Liver (tissue), 9 donors: ENCODE results near the gene SLC16A6. TPM values are rescaled to one million over a fixed set of nuclear protein-coding genes. Genes with fewer than 3 reads are reported as not detected.
"Not testable (repeated sequence)": the region's sequence is repeated elsewhere in the genome, so short reads cannot be mapped to it uniquely, and the experiment has no call there.

Experiments
- DNase-seq: peaks from one replicate; pipeline ENCODE4 v3.0.0-alpha.2; 2017; ENCODE audit warnings: low spot score
- H3K27ac ChIP-seq, 2 donors: one replicate each; pipeline ENCODE4 v1.7.0; 2013; ENCODE audit warnings: inconsistent platforms in 2 of 2, low read length in 2 of 2, control low read depth in 1 of 2, low read depth in 1 of 2, mild to moderate bottlenecking in 1 of 2
- H3K27me3 ChIP-seq, 4 donors: one replicate each; pipeline versions ENCODE4 v1.6.1 to v1.7.0; 2013; ENCODE audit warnings: low read length in 3 of 4, inconsistent platforms in 1 of 4, mild to moderate bottlenecking in 1 of 4, moderate library complexity in 1 of 4; ENCODE audit not compliant: control insufficient read depth in 4 of 4, insufficient read depth in 4 of 4
- H3K36me3 ChIP-seq, 4 donors: one replicate each; pipeline versions ENCODE4 v1.6.1 to v1.7.0; 2013; ENCODE audit warnings: low read length in 3 of 4, mild to moderate bottlenecking in 3 of 4, low read depth in 1 of 4, moderate library complexity in 1 of 4; ENCODE audit not compliant: control insufficient read depth in 4 of 4, insufficient read depth in 3 of 4
- H3K4me1 ChIP-seq, 4 donors: one replicate each; pipeline versions ENCODE4 v1.6.1 to v1.7.0; 2013; ENCODE audit warnings: low read length in 3 of 4, mild to moderate bottlenecking in 3 of 4, moderate library complexity in 1 of 4; ENCODE audit not compliant: control insufficient read depth in 4 of 4, insufficient read depth in 4 of 4
- H3K4me3 ChIP-seq, 3 donors: one replicate each; pipeline versions ENCODE4 v1.6.1 to v1.7.0; 2013; ENCODE audit warnings: low read length in 3 of 3, control low read depth in 1 of 3, low read depth in 1 of 3, mild to moderate bottlenecking in 1 of 3
- H3K9ac ChIP-seq, 2 donors: one replicate each; pipeline ENCODE4 v1.7.0; 2013; ENCODE audit warnings: low read length in 2 of 2, mild to moderate bottlenecking in 2 of 2, moderate library complexity in 2 of 2, control low read depth in 1 of 2, low read depth in 1 of 2
- H3K9me3 ChIP-seq, 4 donors: one replicate each; pipeline versions ENCODE4 v1.6.1 to v1.7.0; 2013; ENCODE audit warnings: low read length in 3 of 4; ENCODE audit not compliant: control insufficient read depth in 4 of 4
- EGR1 ChIP-seq, 2 donors: IDR thresholded peaks; 2 replicates each; pipeline ENCODE4 v1.6.1; 2016 to 2018; ENCODE audit warnings: antibody characterized with exemption in 2 of 2, low read depth in 2 of 2
- FOXA2 ChIP-seq: IDR thresholded peaks from 2 replicates; pipeline ENCODE4 v1.6.1; 2016; ENCODE audit warnings: antibody characterized with exemption
- GABPA ChIP-seq, 2 donors: IDR thresholded peaks in 1 of 2; conservative IDR thresholded peaks in 1 of 2; 2 replicates each; pipeline ENCODE4 v1.6.1; 2016; ENCODE audit warnings: antibody characterized with exemption in 2 of 2, mild to moderate bottlenecking in 1 of 2, moderate library complexity in 1 of 2
- HNF4A ChIP-seq, 2 donors: conservative IDR thresholded peaks; 2 replicates each; pipeline ENCODE4 v1.6.1; 2016; ENCODE audit warnings: antibody characterized with exemption in 2 of 2, mild to moderate bottlenecking in 2 of 2
- JUND ChIP-seq, 2 donors: IDR thresholded peaks; 2 replicates each; pipeline ENCODE4 v1.6.1; 2016; ENCODE audit warnings: antibody characterized with exemption in 2 of 2
- RAD21 ChIP-seq, 2 donors: IDR thresholded peaks; 2 replicates each; pipeline ENCODE4 v1.6.1; 2016; ENCODE audit warnings: antibody characterized with exemption in 2 of 2, mild to moderate bottlenecking in 2 of 2
- SP1 ChIP-seq: IDR thresholded peaks from 2 replicates; pipeline ENCODE4 v1.6.1; 2018; ENCODE audit warnings: antibody characterized with exemption, mild to moderate bottlenecking
- TAF1 ChIP-seq: conservative IDR thresholded peaks from 2 replicates; pipeline ENCODE4 v1.6.1; 2016; ENCODE audit warnings: antibody characterized with exemption, mild to moderate bottlenecking
- YY1 ChIP-seq: IDR thresholded peaks from 2 replicates; pipeline ENCODE4 v1.6.1; 2016; ENCODE audit warnings: antibody characterized with exemption, mild to moderate bottlenecking
- WGBS: extraction: QIAGEN DNeasy Blood & Tissue Kit; methylation state at CpG from one replicate; pipeline ENCODE4 v1.1.7; 2013; 5-methylcytosine and 5-hydroxymethylcytosine counted together
- polyA plus RNA-seq, 2 donors: library from polyadenylated mRNA; stranded (reverse) in 1 of 2; unstranded in 1 of 2; fragments of 200-250 nt in 1 of 2; fragments of >200 nt in 1 of 2; fragmentation: Nextera tagmentation in 1 of 2; extraction: Ambion mirVana in 1 of 2; gene quantifications; one replicate each; pipeline versions ENCODE4 v1.2.1 to v1.2.3, GENCODE V29; 2013 to 2015
- total RNA-seq, 2 donors: library from RNA; depleted of rRNA; stranded (reverse); fragments of >200 nt; gene quantifications; one replicate each; pipeline ENCODE4 v1.2.3, GENCODE V29; 2014
- TF ChIP-seq, protein P1 (sequence below): IDR thresholded peaks from 2 replicates; pipeline ENCODE4 v1.6.1; 2016; ENCODE audit warnings: antibody characterized with exemption
- TF ChIP-seq, protein P2 (sequence below): fragments of 150-350 bp; IDR thresholded peaks from 2 replicates; pipeline ENCODE4 v1.5.1; 2017; ENCODE audit warnings: improper control_type of control experiment, low read depth, low read length; ENCODE audit not compliant: missing input control
- TF ChIP-seq, protein P3 (sequence below): IDR thresholded peaks from 2 replicates; pipeline ENCODE4 v1.6.1; 2016; ENCODE audit warnings: antibody characterized with exemption, mild to moderate bottlenecking
- donor health status: healthy.
- donor health status: healthy.
- donor health status: healthy.
- donor health status: healthy.
- donor health status: healthy.

The SLC16A6 gene
- total and polyA plus RNA-seq, 4 donors = 0.11 to 0.92 (median 0.59) TPM

DNA sequence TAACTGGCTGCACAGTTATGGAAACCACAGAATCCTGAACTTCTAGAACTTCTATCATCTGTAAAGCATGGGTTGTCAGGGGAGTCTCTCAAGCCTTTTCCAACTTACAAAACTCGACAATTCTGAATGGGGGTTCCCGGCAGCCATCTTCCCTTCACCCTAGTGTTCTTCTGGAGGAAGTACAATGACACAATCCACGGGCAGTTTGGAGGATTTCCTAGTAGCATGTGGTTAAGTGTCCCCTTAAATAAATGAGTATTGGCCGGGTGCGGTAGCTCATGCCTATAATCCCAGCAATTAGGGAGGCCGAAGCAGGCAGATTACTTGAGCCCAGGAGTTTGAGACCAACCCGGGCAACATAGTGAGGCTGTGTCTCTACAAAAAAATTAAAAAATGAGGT lies 2.1 kb downstream of the SLC16A6 start:
- Histone ChIP-seq H3K36me3 (no peaks in the 10 kb centered on the region), H3K9me3 (no peaks in the 10 kb centered on the region), H3K27ac (no peak overlapping the region), H3K4me3 (no peak overlapping the region), H3K9ac (no peak overlapping the region), H3K27me3 (no peaks in the 10 kb centered on the region), H3K4me1 (peaks cover 5 to 22% (median 15%) of the 10 kb centered on the region in 4 donors)
- TF ChIP-seq EGR1 (IDR thresholded peaks at IDR 0.05; ENCODE audit: low read depth in 2 of 2) (no peak), YY1 (peak; percentile 41)
- no peak for DNase-seq
- 84% methylated on average over 7 of the region's 7 CpGs for WGBS

DNA sequence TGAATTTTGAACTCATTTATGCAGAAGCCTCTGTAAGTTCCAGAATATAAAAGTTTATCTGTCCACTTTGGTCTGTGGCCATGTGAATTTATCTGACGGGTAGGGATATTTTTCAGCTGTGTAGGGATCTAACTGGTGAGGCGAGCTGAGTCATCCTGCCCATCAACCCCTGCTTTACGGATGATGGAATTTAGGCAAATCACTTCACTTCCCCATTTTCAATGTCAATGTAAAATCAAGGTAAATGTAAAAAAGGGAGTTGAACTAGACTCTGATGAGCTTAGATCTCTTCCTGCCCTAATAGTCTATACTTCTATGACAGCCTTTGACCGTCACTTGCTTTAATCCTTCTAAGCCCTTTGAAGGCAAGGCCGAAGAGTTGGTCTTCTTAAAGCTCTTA lies 2.6 kb downstream of the SLC16A6 start:
- no peaks in the 10 kb centered on the region for H3K27me3 ChIP-seq
- peaks cover 5 to 22% (median 15%) of the 10 kb centered on the region in 4 donors for H3K4me1 ChIP-seq
- no peaks in the 10 kb centered on the region for H3K9me3 ChIP-seq
- H3K27ac ChIP-seq = no peak overlapping the region
- no peak overlapping the region for H3K9ac ChIP-seq
- no peaks in the 10 kb centered on the region for H3K36me3 ChIP-seq
- no peak overlapping the region for H3K4me3 ChIP-seq
- TF ChIP-seq TAF1 (no peak), FOXA2 (no peak), GABPA (IDR thresholded peaks at IDR 0.05 in 1 of 2, conservative IDR thresholded peaks at IDR 0.05 in 1 of 2) (no peak), JUND (IDR thresholded peaks at IDR 0.05) (no peak), SP1 (no peak), HNF4A (conservative IDR thresholded peaks at IDR 0.05) (no peak), YY1 (no peak), RAD21 (IDR thresholded peaks at IDR 0.05) (no peak)
- TF ChIP-seq, protein P1, sequence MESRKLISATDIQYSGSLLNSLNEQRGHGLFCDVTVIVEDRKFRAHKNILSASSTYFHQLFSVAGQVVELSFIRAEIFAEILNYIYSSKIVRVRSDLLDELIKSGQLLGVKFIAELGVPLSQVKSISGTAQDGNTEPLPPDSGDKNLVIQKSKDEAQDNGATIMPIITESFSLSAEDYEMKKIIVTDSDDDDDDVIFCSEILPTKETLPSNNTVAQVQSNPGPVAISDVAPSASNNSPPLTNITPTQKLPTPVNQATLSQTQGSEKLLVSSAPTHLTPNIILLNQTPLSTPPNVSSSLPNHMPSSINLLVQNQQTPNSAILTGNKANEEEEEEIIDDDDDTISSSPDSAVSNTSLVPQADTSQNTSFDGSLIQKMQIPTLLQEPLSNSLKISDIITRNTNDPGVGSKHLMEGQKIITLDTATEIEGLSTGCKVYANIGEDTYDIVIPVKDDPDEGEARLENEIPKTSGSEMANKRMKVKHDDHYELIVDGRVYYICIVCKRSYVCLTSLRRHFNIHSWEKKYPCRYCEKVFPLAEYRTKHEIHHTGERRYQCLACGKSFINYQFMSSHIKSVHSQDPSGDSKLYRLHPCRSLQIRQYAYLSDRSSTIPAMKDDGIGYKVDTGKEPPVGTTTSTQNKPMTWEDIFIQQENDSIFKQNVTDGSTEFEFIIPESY = no peak
- TF ChIP-seq, protein P2, sequence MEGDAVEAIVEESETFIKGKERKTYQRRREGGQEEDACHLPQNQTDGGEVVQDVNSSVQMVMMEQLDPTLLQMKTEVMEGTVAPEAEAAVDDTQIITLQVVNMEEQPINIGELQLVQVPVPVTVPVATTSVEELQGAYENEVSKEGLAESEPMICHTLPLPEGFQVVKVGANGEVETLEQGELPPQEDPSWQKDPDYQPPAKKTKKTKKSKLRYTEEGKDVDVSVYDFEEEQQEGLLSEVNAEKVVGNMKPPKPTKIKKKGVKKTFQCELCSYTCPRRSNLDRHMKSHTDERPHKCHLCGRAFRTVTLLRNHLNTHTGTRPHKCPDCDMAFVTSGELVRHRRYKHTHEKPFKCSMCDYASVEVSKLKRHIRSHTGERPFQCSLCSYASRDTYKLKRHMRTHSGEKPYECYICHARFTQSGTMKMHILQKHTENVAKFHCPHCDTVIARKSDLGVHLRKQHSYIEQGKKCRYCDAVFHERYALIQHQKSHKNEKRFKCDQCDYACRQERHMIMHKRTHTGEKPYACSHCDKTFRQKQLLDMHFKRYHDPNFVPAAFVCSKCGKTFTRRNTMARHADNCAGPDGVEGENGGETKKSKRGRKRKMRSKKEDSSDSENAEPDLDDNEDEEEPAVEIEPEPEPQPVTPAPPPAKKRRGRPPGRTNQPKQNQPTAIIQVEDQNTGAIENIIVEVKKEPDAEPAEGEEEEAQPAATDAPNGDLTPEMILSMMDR = no peak
- TF ChIP-seq, protein P3, sequence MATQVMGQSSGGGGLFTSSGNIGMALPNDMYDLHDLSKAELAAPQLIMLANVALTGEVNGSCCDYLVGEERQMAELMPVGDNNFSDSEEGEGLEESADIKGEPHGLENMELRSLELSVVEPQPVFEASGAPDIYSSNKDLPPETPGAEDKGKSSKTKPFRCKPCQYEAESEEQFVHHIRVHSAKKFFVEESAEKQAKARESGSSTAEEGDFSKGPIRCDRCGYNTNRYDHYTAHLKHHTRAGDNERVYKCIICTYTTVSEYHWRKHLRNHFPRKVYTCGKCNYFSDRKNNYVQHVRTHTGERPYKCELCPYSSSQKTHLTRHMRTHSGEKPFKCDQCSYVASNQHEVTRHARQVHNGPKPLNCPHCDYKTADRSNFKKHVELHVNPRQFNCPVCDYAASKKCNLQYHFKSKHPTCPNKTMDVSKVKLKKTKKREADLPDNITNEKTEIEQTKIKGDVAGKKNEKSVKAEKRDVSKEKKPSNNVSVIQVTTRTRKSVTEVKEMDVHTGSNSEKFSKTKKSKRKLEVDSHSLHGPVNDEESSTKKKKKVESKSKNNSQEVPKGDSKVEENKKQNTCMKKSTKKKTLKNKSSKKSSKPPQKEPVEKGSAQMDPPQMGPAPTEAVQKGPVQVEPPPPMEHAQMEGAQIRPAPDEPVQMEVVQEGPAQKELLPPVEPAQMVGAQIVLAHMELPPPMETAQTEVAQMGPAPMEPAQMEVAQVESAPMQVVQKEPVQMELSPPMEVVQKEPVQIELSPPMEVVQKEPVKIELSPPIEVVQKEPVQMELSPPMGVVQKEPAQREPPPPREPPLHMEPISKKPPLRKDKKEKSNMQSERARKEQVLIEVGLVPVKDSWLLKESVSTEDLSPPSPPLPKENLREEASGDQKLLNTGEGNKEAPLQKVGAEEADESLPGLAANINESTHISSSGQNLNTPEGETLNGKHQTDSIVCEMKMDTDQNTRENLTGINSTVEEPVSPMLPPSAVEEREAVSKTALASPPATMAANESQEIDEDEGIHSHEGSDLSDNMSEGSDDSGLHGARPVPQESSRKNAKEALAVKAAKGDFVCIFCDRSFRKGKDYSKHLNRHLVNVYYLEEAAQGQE = no peak
- 89% methylated on average over 5 of the region's 5 CpGs for WGBS
- DNase-seq = no peak

DNA sequence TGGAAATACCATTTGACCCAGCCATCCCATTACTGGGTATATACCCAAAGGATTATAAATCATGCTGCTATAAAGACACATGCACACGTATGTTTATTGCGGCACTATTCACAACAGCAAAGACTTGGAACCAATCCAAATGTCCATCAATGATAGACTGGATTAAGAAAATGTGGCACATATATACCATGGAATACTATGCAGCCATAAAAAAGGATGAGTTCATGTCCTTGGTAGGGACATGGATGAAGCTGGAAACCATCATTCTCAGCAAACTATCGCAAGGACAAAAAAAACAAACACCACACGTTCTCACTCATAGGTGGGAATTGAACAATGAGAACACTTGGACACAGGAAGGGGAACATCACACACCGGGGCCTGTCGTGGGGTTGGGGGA lies 9.0 kb downstream of the SLC16A6 start:
- 91% methylated on average over 4 of the region's 6 CpGs for WGBS
- H3K27ac ChIP-seq, DNase-seq, H3K36me3 ChIP-seq, H3K9ac ChIP-seq, H3K27me3 ChIP-seq, H3K4me3 ChIP-seq, H3K9me3 ChIP-seq, H3K4me1 ChIP-seq: not testable (repeated sequence)
